SK-N-SH (cell line): ENCODE data around the gene CRIP2. TPM values are rescaled to one million over a fixed set of nuclear protein-coding genes. Genes with fewer than 3 reads are reported as not detected.

ENCODE experiments used
- CTCF ChIA-PET: fragments of 300-600, 350-600 bp; formaldehyde crosslinking; extraction: SDS; loops from one replicate; lab custom pipeline; 2021; lab: Yijun Ruan, JAX
- POLR2A ChIA-PET: fragments of 350-600 bp; sonication (Branson Sonifier 250); formaldehyde crosslinking; extraction: SDS; loops from one replicate; lab custom pipeline; 2020; ENCODE audit warnings: antibody characterized with exemption, inconsistent platforms; lab: Yijun Ruan, JAX
- DNase-seq: peaks from one replicate; pipeline ENCODE4 v3.0.0; 2012
- H2AFZ ChIP-seq: fragments of 200-600 bp; sonication (generic); 2 replicates; pipeline ENCODE4 v1.8.1; 2016; ENCODE audit warnings: antibody characterized with exemption, mild to moderate bottlenecking, low read depth
- H3F3A ChIP-seq: fragments of 200-600 bp; sonication (generic); replicated peaks from 2 replicates; pipeline ENCODE3; 2016; ENCODE audit warnings: antibody characterized with exemption, mild to moderate bottlenecking; ENCODE audit not compliant: insufficient read depth
- H3K27ac ChIP-seq, 2 experiments: fragments of 200-500 bp in 1 of 2; fragments of 200-600 bp in 1 of 2; sonication (Bioruptor generic) in 1 of 2; sonication (generic), shearing (Covaris generic) in 1 of 2; 2 replicates each; pipeline versions ENCODE4 v1.5.1 to v1.6.1; 2014 to 2016; ENCODE audit warnings: low read depth in 2 of 2, inconsistent platforms in 1 of 2, low read length in 1 of 2, mild to moderate bottlenecking in 1 of 2, mixed read lengths in 1 of 2
- H3K27me3 ChIP-seq: fragments of 200-600 bp; sonication (generic), shearing (Covaris generic); 2 replicates; pipeline ENCODE4 v1.6.1; 2016; ENCODE audit warnings: mixed run types; ENCODE audit not compliant: insufficient read depth
- H3K36me3 ChIP-seq, 2 experiments: fragments of 200-500 bp in 1 of 2; fragments of 200-600 bp in 1 of 2; sonication (Bioruptor generic) in 1 of 2; sonication (generic) in 1 of 2; replicated peaks in 1 of 2; 2 replicates each; pipeline versions ENCODE3 to v1.5.1; 2014 to 2016; ENCODE audit warnings: low read length in 1 of 2, mild to moderate bottlenecking in 1 of 2; ENCODE audit not compliant: insufficient read depth in 2 of 2, control insufficient read depth in 1 of 2
- H3K4me1 ChIP-seq, 2 experiments: fragments of 200-500 bp in 1 of 2; fragments of 200-600 bp in 1 of 2; sonication (Bioruptor generic) in 1 of 2; sonication (generic), shearing (Covaris generic) in 1 of 2; 2 replicates each; pipeline versions ENCODE4 v1.5.1 to v1.6.1; 2014 to 2016; ENCODE audit warnings: low read depth in 1 of 2, low read length in 1 of 2, mixed run types in 1 of 2; ENCODE audit not compliant: insufficient read depth in 2 of 2, control insufficient read depth in 1 of 2
- H3K4me2 ChIP-seq: fragments of 200-600 bp; sonication (generic), shearing (Covaris generic); 2 replicates; pipeline ENCODE4 v1.6.1; 2017; ENCODE audit warnings: mixed run types
- H3K4me3 ChIP-seq, 2 experiments: fragments of 200-500 bp in 1 of 2; fragments of 200-600 bp in 1 of 2; sonication (Bioruptor generic) in 1 of 2; sonication (generic), shearing (Covaris generic) in 1 of 2; 2 replicates each; pipeline versions ENCODE4 v1.5.1 to v1.8.1; 2014 to 2016; ENCODE audit warnings: low read depth in 2 of 2, inconsistent platforms in 1 of 2, low read length in 1 of 2, mild to moderate bottlenecking in 1 of 2, mixed read lengths in 1 of 2, moderate library complexity in 1 of 2
- H3K79me2 ChIP-seq: fragments of 200-600 bp; sonication (generic); 2 replicates; pipeline ENCODE4 v1.8.1; 2017; ENCODE audit warnings: mild to moderate bottlenecking; ENCODE audit not compliant: insufficient read depth
- H3K9ac ChIP-seq: fragments of 200-600 bp; sonication (generic); 2 replicates; pipeline ENCODE4 v1.6.1; 2017; ENCODE audit warnings: mixed run types
- H3K9me2 ChIP-seq: fragments of 200-600 bp; sonication (generic); 2 replicates; pipeline ENCODE4 v1.6.1; 2017; ENCODE audit warnings: mixed run types
- H3K9me3 ChIP-seq: fragments of 200-600 bp; sonication (generic); 2 replicates; pipeline ENCODE4 v1.6.1; 2017; ENCODE audit warnings: mixed run types, mild to moderate bottlenecking, moderate library complexity
- H4K20me1 ChIP-seq: fragments of 200-600 bp; sonication (generic); 2 replicates; pipeline ENCODE4 v1.6.1; 2017; ENCODE audit warnings: mild to moderate bottlenecking, mixed run types; ENCODE audit not compliant: insufficient read depth
- EP300 ChIP-seq, 2 experiments: IDR thresholded peaks; 2 replicates each; pipeline versions ENCODE4 v1.4.0 to v1.6.1; 2012; ENCODE audit warnings: borderline replicate concordance in 1 of 2, low read depth in 1 of 2, low read length in 1 of 2
- GABPA ChIP-seq: IDR thresholded peaks from 2 replicates; pipeline ENCODE4 v1.4.0; 2012; ENCODE audit warnings: low read depth, mild to moderate bottlenecking
- MEF2A ChIP-seq: IDR thresholded peaks from 2 replicates; pipeline ENCODE4 v1.4.0; 2012; ENCODE audit warnings: low read depth, borderline replicate concordance
- NRF1 ChIP-seq: IDR thresholded peaks from 2 replicates; pipeline ENCODE4 v1.6.1; 2012; ENCODE audit warnings: low read depth, mild to moderate bottlenecking, low read length
- POLR2AphosphoS5 ChIP-seq: IDR thresholded peaks from 2 replicates; pipeline ENCODE4 v1.6.1; 2012; ENCODE audit warnings: low read depth, low read length
- RFX5 ChIP-seq: IDR thresholded peaks from 2 replicates; pipeline ENCODE4 v1.6.1; 2012; ENCODE audit warnings: mild to moderate bottlenecking, improper control_type of control experiment, low read length
- SMC3 ChIP-seq: IDR thresholded peaks from 2 replicates; pipeline ENCODE4 v1.6.1; 2012; ENCODE audit warnings: low read depth, low read length, improper control_type of control experiment
- TCF12 ChIP-seq: IDR thresholded peaks from 2 replicates; pipeline ENCODE4 v1.4.0; 2012
- whole genome bisulfite sequencing: methylation state at CpG from one replicate; pipeline ENCODE4 v1.1.6; 2017; ENCODE audit warnings: low lambda C conversion rate; 5-methylcytosine and 5-hydroxymethylcytosine counted together
- polyA plus RNA-seq, 3 experiments: library from polyadenylated mRNA; depleted of rRNA; stranded (reverse); fragments of >200 nt; gene quantifications; 2 replicates each; pipeline ENCODE4 v1.2.3, GENCODE V29; 2012
- TF ChIP-seq, protein P1 (sequence below): fragments of 200-600 bp; sonication (generic); IDR thresholded peaks from 2 replicates; pipeline ENCODE4 v1.6.1; 2017; ENCODE audit warnings: antibody characterized with exemption, mild to moderate bottlenecking, moderate library complexity
- TF ChIP-seq, protein P2 (sequence below): IDR thresholded peaks from 2 replicates; pipeline ENCODE4 v1.4.0; 2012; ENCODE audit warnings: low read depth
- TF ChIP-seq, protein P3 (sequence below): fragments of 150-350 bp; IDR thresholded peaks from 2 replicates; pipeline ENCODE4 v1.6.1; 2016; ENCODE audit warnings: mild to moderate bottlenecking, low read depth, low read length
- TF ChIP-seq, protein P4 (sequence below): fragments of 150-350 bp; IDR thresholded peaks from 2 replicates; pipeline ENCODE4 v1.6.1; 2017; ENCODE audit warnings: antibody characterized with exemption, low read length, low read depth, borderline replicate concordance
- TF ChIP-seq, protein P5 (sequence below): IDR thresholded peaks from 2 replicates; pipeline ENCODE4 v1.6.1; 2012; ENCODE audit warnings: mild to moderate bottlenecking, low read depth, low read length, moderate library complexity

Gene CRIP2
- polyA plus RNA-seq, 1 of the 3 experiments (the other 2 are of a cell fraction): 335 TPM

DNA sequence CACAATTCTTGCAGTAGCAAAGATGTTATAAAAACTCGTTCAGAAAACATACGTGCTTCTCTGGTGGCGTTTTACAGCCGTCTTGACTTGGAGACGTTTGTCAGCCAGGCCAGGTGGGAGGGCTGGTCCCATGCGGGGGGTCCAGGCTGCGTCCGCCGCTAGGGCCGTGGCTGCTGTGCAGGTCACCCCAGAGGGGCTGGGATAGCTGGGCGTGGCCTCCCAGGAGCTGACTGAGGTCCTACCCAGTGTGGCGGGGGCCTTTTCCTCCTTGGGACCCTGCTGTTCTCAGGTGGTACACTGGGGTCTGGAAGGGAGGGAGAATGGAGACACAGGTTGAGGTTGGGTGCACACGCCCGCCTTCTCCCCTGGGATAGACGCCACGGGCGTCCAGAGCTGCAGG is 29.8 kb upstream of the CRIP2 start:
- Histone ChIP-seq H3K4me2 (no peak overlapping the region), H3F3A (no peaks in the 10 kb centered on the region), H3K4me1 (peaks cover 0 to 6% of the 10 kb centered on the region in 2 experiments; a peak in 1 of 4 replicates), H3K9me3 (no peaks in the 10 kb centered on the region), H3K27me3 (no peaks in the 10 kb centered on the region), H3K9ac (no peak overlapping the region), H3K9me2 (no peaks in the 10 kb centered on the region), H3K27ac (no peak overlapping the region), H2AFZ (no peak overlapping the region), H3K4me3 (no peak overlapping the region), H3K36me3 (peaks cover 3 to 40% of the 10 kb centered on the region in 2 experiments)
- ChIA-PET POLR2A (no interaction called here), CTCF (interaction anchor here (1.0 to 1.6 kb wide), 2 partner anchors 12 to 27 kb away, joined by 4 read pairs; no protein-coding TSS in a partner anchor)
- 96% methylated on average over 10 of the region's 17 CpGs for WGBS
- DNase-seq: no peak
- TF ChIP-seq NRF1 (no peak), RFX5 (no peak), TCF12 (no peak), GABPA (no peak), MEF2A (no peak)
- TF ChIP-seq, protein P1, sequence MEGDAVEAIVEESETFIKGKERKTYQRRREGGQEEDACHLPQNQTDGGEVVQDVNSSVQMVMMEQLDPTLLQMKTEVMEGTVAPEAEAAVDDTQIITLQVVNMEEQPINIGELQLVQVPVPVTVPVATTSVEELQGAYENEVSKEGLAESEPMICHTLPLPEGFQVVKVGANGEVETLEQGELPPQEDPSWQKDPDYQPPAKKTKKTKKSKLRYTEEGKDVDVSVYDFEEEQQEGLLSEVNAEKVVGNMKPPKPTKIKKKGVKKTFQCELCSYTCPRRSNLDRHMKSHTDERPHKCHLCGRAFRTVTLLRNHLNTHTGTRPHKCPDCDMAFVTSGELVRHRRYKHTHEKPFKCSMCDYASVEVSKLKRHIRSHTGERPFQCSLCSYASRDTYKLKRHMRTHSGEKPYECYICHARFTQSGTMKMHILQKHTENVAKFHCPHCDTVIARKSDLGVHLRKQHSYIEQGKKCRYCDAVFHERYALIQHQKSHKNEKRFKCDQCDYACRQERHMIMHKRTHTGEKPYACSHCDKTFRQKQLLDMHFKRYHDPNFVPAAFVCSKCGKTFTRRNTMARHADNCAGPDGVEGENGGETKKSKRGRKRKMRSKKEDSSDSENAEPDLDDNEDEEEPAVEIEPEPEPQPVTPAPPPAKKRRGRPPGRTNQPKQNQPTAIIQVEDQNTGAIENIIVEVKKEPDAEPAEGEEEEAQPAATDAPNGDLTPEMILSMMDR: no peak
- TF ChIP-seq, protein P2, sequence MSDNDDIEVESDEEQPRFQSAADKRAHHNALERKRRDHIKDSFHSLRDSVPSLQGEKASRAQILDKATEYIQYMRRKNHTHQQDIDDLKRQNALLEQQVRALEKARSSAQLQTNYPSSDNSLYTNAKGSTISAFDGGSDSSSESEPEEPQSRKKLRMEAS: no peak
- TF ChIP-seq, all 33 proteins: peak for 0
- H4K20me1 ChIP-seq: peaks cover 31% of the 10 kb centered on the region
- H3K79me2 ChIP-seq: peaks cover 48% of the 10 kb centered on the region

DNA sequence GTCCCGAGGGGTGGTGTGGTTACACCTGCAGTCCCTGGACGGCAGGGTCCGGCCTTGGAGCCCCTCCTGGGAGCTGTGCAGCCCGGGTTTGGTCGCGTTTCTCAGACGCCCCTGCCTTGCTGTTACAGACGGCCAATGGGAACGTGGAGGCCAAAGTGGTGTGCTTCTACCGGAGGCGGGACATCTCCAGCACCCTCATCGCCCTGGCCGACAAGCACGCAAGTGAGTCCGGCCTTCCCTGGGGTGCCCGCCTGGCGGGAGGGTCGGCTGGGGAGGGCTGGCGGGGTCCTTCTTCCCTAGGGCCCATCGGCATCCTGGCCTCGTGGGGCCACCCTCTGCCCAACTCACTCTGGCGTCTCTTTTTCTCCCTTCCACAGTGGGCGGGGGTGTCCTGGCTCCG is 29.3 kb upstream of the CRIP2 start:
- no peak overlapping the region for H2AFZ ChIP-seq
- peaks cover 0 to 6% of the 10 kb centered on the region in 2 experiments; a peak in 1 of 4 replicates for H3K4me1 ChIP-seq
- peaks cover 3 to 45% of the 10 kb centered on the region in 2 experiments for H3K36me3 ChIP-seq
- no peaks in the 10 kb centered on the region for H3K9me3 ChIP-seq
- no peaks in the 10 kb centered on the region for H3F3A ChIP-seq
- H3K4me2 ChIP-seq: no peak overlapping the region
- H3K27me3 ChIP-seq: no peaks in the 10 kb centered on the region
- POLR2A ChIA-PET: no interaction called here
- no peak for DNase-seq
- no peaks in the 10 kb centered on the region for H3K9me2 ChIP-seq
- H3K4me3 ChIP-seq: no peak overlapping the region
- no peak overlapping the region for H3K9ac ChIP-seq
- H3K79me2 ChIP-seq: peaks cover 45% of the 10 kb centered on the region
- 91% methylated on average over 8 of the region's 24 CpGs for WGBS
- H3K27ac ChIP-seq: no peak overlapping the region
- no peak for TF ChIP-seq NRF1
- TF ChIP-seq, protein P3, sequence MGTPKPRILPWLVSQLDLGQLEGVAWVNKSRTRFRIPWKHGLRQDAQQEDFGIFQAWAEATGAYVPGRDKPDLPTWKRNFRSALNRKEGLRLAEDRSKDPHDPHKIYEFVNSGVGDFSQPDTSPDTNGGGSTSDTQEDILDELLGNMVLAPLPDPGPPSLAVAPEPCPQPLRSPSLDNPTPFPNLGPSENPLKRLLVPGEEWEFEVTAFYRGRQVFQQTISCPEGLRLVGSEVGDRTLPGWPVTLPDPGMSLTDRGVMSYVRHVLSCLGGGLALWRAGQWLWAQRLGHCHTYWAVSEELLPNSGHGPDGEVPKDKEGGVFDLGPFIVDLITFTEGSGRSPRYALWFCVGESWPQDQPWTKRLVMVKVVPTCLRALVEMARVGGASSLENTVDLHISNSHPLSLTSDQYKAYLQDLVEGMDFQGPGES: no peak
- TF ChIP-seq, protein P4, sequence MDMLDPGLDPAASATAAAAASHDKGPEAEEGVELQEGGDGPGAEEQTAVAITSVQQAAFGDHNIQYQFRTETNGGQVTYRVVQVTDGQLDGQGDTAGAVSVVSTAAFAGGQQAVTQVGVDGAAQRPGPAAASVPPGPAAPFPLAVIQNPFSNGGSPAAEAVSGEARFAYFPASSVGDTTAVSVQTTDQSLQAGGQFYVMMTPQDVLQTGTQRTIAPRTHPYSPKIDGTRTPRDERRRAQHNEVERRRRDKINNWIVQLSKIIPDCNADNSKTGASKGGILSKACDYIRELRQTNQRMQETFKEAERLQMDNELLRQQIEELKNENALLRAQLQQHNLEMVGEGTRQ: no peak
- no peak for TF ChIP-seq SMC3
- TF ChIP-seq, protein P5, sequence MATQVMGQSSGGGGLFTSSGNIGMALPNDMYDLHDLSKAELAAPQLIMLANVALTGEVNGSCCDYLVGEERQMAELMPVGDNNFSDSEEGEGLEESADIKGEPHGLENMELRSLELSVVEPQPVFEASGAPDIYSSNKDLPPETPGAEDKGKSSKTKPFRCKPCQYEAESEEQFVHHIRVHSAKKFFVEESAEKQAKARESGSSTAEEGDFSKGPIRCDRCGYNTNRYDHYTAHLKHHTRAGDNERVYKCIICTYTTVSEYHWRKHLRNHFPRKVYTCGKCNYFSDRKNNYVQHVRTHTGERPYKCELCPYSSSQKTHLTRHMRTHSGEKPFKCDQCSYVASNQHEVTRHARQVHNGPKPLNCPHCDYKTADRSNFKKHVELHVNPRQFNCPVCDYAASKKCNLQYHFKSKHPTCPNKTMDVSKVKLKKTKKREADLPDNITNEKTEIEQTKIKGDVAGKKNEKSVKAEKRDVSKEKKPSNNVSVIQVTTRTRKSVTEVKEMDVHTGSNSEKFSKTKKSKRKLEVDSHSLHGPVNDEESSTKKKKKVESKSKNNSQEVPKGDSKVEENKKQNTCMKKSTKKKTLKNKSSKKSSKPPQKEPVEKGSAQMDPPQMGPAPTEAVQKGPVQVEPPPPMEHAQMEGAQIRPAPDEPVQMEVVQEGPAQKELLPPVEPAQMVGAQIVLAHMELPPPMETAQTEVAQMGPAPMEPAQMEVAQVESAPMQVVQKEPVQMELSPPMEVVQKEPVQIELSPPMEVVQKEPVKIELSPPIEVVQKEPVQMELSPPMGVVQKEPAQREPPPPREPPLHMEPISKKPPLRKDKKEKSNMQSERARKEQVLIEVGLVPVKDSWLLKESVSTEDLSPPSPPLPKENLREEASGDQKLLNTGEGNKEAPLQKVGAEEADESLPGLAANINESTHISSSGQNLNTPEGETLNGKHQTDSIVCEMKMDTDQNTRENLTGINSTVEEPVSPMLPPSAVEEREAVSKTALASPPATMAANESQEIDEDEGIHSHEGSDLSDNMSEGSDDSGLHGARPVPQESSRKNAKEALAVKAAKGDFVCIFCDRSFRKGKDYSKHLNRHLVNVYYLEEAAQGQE: no peak
- no peak for TF ChIP-seq EP300 (IDR thresholded peaks at IDR 0.05; ENCODE audit: borderline replicate concordance in 1 of 2, low read depth in 1 of 2, low read length in 1 of 2)
- no peak for TF ChIP-seq POLR2AphosphoS5
- CTCF ChIA-PET: interaction anchor here (1.0 to 1.6 kb wide), 3 partner anchors 11 to 83 kb away, joined by 3 to 4 read pairs (median 4); no protein-coding TSS in a partner anchor
- peaks cover 27% of the 10 kb centered on the region for H4K20me1 ChIP-seq
